Endometrium (tissue), 2 donors: ENCODE measurements around the gene SSTR5.
"Not testable (repeated sequence)": the region's sequence is repeated elsewhere in the genome, so short reads cannot be mapped to it uniquely, and the experiment has no call there.

Source experiments
- FAIRE-seq: peaks from 2 replicates; lab custom pipeline; 2012; peaks lifted over from hg19 to GRCh38; lab: Jason Lieb, UNC
- donor health status: control.
- donor health status: control.

The SSTR5 gene

GRCh38 chr16:1092685-1093283 is 20.2 kb downstream of the SSTR5 start:
- not testable (repeated sequence) for FAIRE-seq

- no peak for FAIRE-seq
Observed at GRCh38 chr16:1093284-1094123, 21.0 kb downstream of the SSTR5 start.

GRCh38 chr16:1094124-1094479 is 21.6 kb downstream of the SSTR5 start:
- no peak for FAIRE-seq

GRCh38 chr16:1094601-1095449 is 22.3 kb downstream of the SSTR5 start:
- no peak for FAIRE-seq

- no peak for FAIRE-seq
Observed at GRCh38 chr16:1095450-1096168, 23.1 kb downstream of the SSTR5 start.

- no peak for FAIRE-seq
Observed at GRCh38 chr16:1096169-1097082, 23.9 kb downstream of the SSTR5 start, which contains the start of gene C1QTNF8. Gene C1QTNF8, minus strand, starts transcription at chr16:1096244. Its CDS starts 1,322 bp downstream, at chr16:1094922.

GRCh38 chr16:1097156-1097555 is 24.6 kb downstream of the SSTR5 start:
- no peak for FAIRE-seq

GRCh38 chr16:1097800-1098199 is 25.3 kb downstream of the SSTR5 start:
- FAIRE-seq: no peak

GRCh38 chr16:1098266-1098991 is 25.9 kb downstream of the SSTR5 start:
- no peak for FAIRE-seq

GRCh38 chr16:1099189-1100083 is 26.9 kb downstream of the SSTR5 start:
- no peak for FAIRE-seq

GRCh38 chr16:1100084-1100800 is 27.7 kb downstream of the SSTR5 start:
- no peak for FAIRE-seq

- no peak for FAIRE-seq
Observed at GRCh38 chr16:1101133-1101532, 28.6 kb downstream of the SSTR5 start.

GRCh38 chr16:1101573-1102332 is 29.2 kb downstream of the SSTR5 start:
- FAIRE-seq: no peak

- no peak for FAIRE-seq
Observed at GRCh38 chr16:1102333-1102700, 29.8 kb downstream of the SSTR5 start.

GRCh38 chr16:1102921-1103635 is 30.5 kb downstream of the SSTR5 start:
- FAIRE-seq: no peak

GRCh38 chr16:1103636-1103980 is 31.1 kb downstream of the SSTR5 start:
- no peak for FAIRE-seq

- no peak for FAIRE-seq
Observed at GRCh38 chr16:1105888-1106620, 33.5 kb downstream of the SSTR5 start.
